Stimulated activated CD8-positive, alpha-beta memory T cell treated with anti-CD3 and anti-CD28 coated beads, Interleukin-12 subunit alpha, Interleukin-12 subunit beta, amount 100 ng/mL, for 4 hours (primary cell): ENCODE results near the gene SHOC2.

ENCODE experiments used
- DNase-seq: peaks from one replicate; pipeline ENCODE4 v3.0.0-alpha.2; 2020; ENCODE audit warnings: low read depth

SHOC2 gene

GRCh38 chr10:110983466-110983865 is 64.1 kb downstream of the SHOC2 start:
- DNase-seq, result no peak

GRCh38 chr10:110985497-110986275 is 66.3 kb downstream of the SHOC2 start:
- no peak for DNase-seq

- DNase-seq, result no peak
These were observed 69.6 kb downstream of the SHOC2 start for GRCh38 chr10:110989016-110989415.

- no peak for DNase-seq
These were observed 72.8 kb downstream of the SHOC2 start for GRCh38 chr10:110992006-110992800.

GRCh38 chr10:110993024-110993693 is 73.8 kb downstream of the SHOC2 start:
- DNase-seq, result no peak

- no peak for DNase-seq
These were observed 75.1 kb downstream of the SHOC2 start for GRCh38 chr10:110994406-110995086.

- DNase-seq, result no peak
These were observed 75.9 kb downstream of the SHOC2 start for GRCh38 chr10:110995301-110995700.

- DNase-seq, result no peak
These were observed 76.9 kb downstream of the SHOC2 start for GRCh38 chr10:110996256-110996655.

- no peak for DNase-seq
These were observed 84.6 kb downstream of the SHOC2 start for GRCh38 chr10:111004016-111004415.

GRCh38 chr10:111007486-111007885 is 88.1 kb downstream of the SHOC2 start:
- no peak for DNase-seq

GRCh38 chr10:111015181-111015580 is 95.8 kb downstream of the SHOC2 start:
- no peak for DNase-seq

- DNase-seq, result no peak
These were observed 97.7 kb downstream of the SHOC2 start for GRCh38 chr10:111017098-111017497.

GRCh38 chr10:111018021-111018420 is 98.6 kb downstream of the SHOC2 start:
- no peak for DNase-seq

- no peak for DNase-seq
These were observed 103.7 kb downstream of the SHOC2 start for GRCh38 chr10:111023060-111023459.

- DNase-seq, result no peak
These were observed 110.8 kb downstream of the SHOC2 start for GRCh38 chr10:111030042-111030750.

- no peak for DNase-seq
These were observed 115.3 kb downstream of the SHOC2 start for GRCh38 chr10:111034598-111035310.

- no peak for DNase-seq
These were observed 116.1 kb downstream of the SHOC2 start for GRCh38 chr10:111035542-111035941.

- no peak for DNase-seq
These were observed 118.5 kb downstream of the SHOC2 start for GRCh38 chr10:111037858-111038257.

- DNase-seq, result no peak
These were observed 120.1 kb downstream of the SHOC2 start for GRCh38 chr10:111039522-111039921.

GRCh38 chr10:111057006-111057405 is 137.6 kb downstream of the SHOC2 start:
- DNase-seq, result no peak
